Erythroblast (primary cell): Measurements from ENCODE around the gene NRAS.

Experiments
- DNase-seq, 2 experiments: peaks; one replicate each; lab custom pipeline; 2025; lab: John Stamatoyannopoulos, UW
- GATA1 ChIP-seq: IDR thresholded peaks from 2 replicates; pipeline ENCODE4 v1.6.1; 2011; ENCODE audit warnings: low read depth, mild to moderate bottlenecking, control low read depth, low read length, moderate library complexity
- POLR2A ChIP-seq: IDR thresholded peaks from 2 replicates; pipeline ENCODE4 v1.6.1; 2011; ENCODE audit warnings: mild to moderate bottlenecking, low read length

NRAS gene

GRCh38 chr1:114688526-114688925 is 28.0 kb downstream of the NRAS start:
- DNase-seq, result no peak
- TF ChIP-seq POLR2A (no peak), GATA1 (no peak)

GRCh38 chr1:114685851-114686250 is 30.7 kb downstream of the NRAS start:
- no peak for DNase-seq
- no peak for TF ChIP-seq POLR2A
- TF ChIP-seq GATA1, result no peak

- no peak for DNase-seq
- TF ChIP-seq GATA1 (no peak), POLR2A (no peak)
These were observed 38.9 kb downstream of the NRAS start for GRCh38 chr1:114677691-114678090.

GRCh38 chr1:114676115-114676514 is 40.5 kb downstream of the NRAS start:
- no peak for DNase-seq
- no peak for TF ChIP-seq GATA1
- TF ChIP-seq POLR2A, result no peak

GRCh38 chr1:114671939-114672275 is 44.7 kb downstream of the NRAS start:
- DNase-seq, result no peak
- no peak for TF ChIP-seq POLR2A
- TF ChIP-seq GATA1, result no peak

- DNase-seq, result peak in 1 of 2 experiments; percentile 14
These were observed 45.3 kb downstream of the NRAS start for GRCh38 chr1:114671011-114671938.

GRCh38 chr1:114670083-114671010 is 46.2 kb downstream of the NRAS start:
- no peak for TF ChIP-seq POLR2A
- no peak for TF ChIP-seq GATA1
- DNase-seq, result peak; percentile 88 to 91

More at GRCh38 chr1:114671011-114671938, 45.3 kb downstream of the NRAS start:
- no peak for TF ChIP-seq GATA1

GRCh38 chr1:114669562-114670082 is 46.9 kb downstream of the NRAS start, which contains the start of gene DENND2C:
DENND2C (minus strand) TSS chr1:114670049; CDS start chr1:114625984, 44,065 bp downstream.
- no peak for TF ChIP-seq GATA1
- TF ChIP-seq POLR2A, result no peak
- no peak for DNase-seq

GRCh38 chr1:114668784-114669561 is 47.6 kb downstream of the NRAS start:
- DNase-seq, result peak in 1 of 2 experiments; percentile 32
- TF ChIP-seq GATA1 (no peak), POLR2A (no peak)

GRCh38 chr1:114668373-114668772 is 48.2 kb downstream of the NRAS start:
- TF ChIP-seq POLR2A, result no peak
- TF ChIP-seq GATA1, result no peak
- no peak for DNase-seq

GRCh38 chr1:114666954-114667353 is 49.6 kb downstream of the NRAS start:
- no peak for DNase-seq
- no peak for TF ChIP-seq POLR2A
- no peak for TF ChIP-seq GATA1

GRCh38 chr1:114660238-114660637 is 56.3 kb downstream of the NRAS start:
- no peak for DNase-seq
- TF ChIP-seq GATA1, result no peak
- TF ChIP-seq POLR2A, result no peak
